Esophagus mucosa (tissue), 1 donor: ENCODE data around the gene LRP5. TPM values are rescaled to one million over a fixed set of nuclear protein-coding genes. Genes with fewer than 3 reads are reported as not detected.

Source experiments
- ATAC-seq: fragments of 200-7000 bp; cut with Tn5 transposase; one replicate; pipeline ENCODE4 v1.9.1; 2020
- total RNA-seq: library from RNA; stranded (reverse); gene quantifications from one replicate; pipeline ENCODE4 v1.2.4, GENCODE V29; 2023
- donor health status: DM: yes; HTN: yes; CAD: no.

LRP5 gene
- total RNA-seq, 1 donor from 2014 or later, result 15.9 TPM

- no peak for ATAC-seq
These were observed 35.5 kb downstream of the LRP5 start for GRCh38 chr11:68347841-68348240.

DNA sequence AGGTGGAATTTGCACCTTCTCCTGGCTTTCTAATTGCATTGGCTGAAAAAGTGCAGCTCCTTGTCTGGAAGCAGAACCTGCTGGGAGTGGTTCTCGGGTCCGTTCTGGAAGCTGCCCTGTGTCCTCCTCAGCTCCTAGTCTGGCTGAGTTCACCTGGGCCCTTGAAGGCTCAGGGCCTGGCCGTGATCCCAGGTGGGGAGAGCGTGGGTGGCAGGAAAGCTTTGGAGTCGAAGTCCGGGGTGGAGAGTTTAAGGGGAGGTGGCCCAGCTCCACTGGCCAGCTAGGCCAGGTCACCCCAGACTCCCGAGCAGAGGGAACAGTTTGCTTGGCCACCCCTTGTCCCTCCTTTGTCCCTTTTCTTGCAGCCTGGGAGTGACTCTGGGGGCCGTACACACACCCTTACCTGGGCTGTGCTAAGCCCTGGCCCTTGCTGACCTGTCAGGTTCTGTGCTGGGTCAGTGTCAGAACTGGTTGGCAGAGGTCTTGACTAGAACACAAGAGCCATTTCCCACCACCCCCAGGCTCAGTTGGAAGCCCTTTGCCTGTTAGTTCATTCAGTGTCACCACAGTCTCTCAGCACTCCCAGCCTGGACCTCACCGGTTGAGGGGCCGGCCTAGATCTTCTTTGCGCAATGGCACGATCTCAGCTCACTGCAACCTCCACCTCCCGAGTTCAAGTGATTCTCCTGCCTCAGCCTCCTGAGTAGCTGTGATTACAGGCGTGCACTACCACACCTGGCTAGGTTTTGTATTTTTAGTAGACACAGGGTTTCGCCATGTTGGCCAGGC is 37.3 kb downstream of the LRP5 start:
- ATAC-seq, result no peak

GRCh38 chr11:68350759-68351449 is 38.5 kb downstream of the LRP5 start:
- ATAC-seq, result no peak

GRCh38 chr11:68351450-68352275 is 39.3 kb downstream of the LRP5 start:
- no peak for ATAC-seq

DNA sequence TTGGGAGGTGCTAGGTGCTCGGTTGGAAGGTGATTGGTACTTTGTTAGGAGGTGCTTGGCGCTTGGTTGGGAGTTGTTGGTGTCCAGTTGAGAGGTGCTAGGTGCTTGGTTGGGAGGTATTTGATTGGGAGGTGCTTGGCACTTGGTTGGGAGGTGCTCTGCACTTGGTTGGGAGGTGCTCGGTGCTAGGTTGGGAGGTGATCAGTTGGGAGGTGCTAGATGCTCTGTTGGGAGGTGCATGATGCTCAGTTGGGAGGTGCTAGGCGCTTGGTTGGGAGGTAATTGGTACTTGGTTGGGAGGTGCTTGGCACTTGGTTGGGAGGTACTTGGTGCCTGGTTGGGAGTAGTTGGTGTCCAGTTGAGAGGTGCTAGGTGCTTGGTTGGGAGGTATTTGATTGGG is 40.2 kb downstream of the LRP5 start:
- ATAC-seq, result no peak

- no peak for ATAC-seq
These were observed 40.7 kb downstream of the LRP5 start for GRCh38 chr11:68353118-68353517.

DNA sequence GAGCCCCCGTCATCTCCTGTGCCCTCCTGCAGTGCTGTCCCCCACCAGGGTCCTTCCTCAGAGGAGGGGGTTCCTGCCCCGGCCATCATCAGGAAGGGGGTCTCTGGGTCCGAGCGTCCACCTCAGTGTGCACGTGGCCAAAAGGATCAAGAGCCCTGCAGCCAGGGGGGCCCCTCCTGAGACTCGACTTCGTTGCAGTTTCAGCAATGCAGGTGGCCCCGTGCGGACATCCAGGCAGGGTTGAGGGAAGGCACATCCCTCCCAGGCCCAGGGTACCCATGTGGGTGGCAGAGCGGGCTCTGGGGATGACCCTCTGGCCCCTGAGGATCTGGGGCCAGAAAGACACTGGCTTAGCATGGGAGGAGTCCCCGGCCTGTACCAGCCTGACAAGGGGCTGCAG is 41.3 kb downstream of the LRP5 start:
- ATAC-seq, result no peak

- ATAC-seq, result peak; percentile 91
These were observed 41.9 kb downstream of the LRP5 start for GRCh38 chr11:68354148-68354872.

DNA sequence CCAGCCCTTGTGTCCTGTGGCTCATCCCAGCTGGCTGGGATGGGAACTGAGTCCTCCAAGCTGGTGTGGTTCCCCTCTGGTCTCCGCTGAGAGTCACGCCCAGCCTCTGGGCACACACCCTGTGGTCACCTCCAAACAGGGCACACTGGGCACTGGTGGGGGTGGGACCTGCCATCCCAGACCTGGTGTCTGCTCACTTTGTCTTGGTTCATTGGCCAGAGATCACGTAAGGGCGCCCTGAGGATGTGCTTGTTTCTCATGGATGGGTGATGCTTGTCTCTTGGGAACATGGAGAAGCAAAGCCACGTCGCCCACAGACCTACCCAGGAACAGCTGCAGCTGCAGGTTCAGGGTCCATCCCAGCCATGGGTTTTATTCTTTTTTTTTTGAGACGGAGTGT is 43.1 kb downstream of the LRP5 start:
- no peak for ATAC-seq

DNA sequence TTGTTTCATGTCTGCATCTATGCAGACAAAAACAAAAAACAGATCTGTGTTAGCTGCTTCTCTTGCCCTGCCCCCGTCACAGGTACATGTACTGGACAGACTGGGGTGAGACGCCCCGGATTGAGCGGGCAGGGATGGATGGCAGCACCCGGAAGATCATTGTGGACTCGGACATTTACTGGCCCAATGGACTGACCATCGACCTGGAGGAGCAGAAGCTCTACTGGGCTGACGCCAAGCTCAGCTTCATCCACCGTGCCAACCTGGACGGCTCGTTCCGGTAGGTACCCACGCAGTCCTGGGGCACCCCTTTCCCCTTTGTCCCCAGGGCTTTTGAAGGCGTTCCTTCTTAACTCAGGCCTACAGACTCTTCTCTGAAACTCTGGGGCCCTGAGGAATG is 45.2 kb downstream of the LRP5 start:
- no peak for ATAC-seq

- no peak for ATAC-seq
These were observed 46.0 kb downstream of the LRP5 start for GRCh38 chr11:68358416-68358815.

DNA sequence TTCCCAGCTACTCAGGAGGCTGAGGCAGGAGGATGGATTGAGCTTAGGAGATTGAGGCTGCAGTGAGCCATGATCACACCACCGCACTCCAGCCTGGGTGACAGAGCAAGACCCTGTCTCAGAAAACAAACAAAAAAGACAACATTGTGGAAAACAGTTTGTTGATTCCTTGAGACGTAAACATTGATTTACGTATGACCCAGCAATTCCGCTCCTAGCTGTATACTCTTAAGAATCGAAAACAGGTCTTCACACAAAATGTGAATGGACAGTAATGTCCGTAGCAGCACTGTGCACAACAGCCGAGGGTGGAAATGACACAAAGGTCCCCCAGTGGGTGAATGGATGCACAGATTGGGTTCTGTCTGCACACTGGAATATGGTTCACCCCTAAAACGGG is 49.3 kb downstream of the LRP5 start:
- ATAC-seq, result no peak

DNA sequence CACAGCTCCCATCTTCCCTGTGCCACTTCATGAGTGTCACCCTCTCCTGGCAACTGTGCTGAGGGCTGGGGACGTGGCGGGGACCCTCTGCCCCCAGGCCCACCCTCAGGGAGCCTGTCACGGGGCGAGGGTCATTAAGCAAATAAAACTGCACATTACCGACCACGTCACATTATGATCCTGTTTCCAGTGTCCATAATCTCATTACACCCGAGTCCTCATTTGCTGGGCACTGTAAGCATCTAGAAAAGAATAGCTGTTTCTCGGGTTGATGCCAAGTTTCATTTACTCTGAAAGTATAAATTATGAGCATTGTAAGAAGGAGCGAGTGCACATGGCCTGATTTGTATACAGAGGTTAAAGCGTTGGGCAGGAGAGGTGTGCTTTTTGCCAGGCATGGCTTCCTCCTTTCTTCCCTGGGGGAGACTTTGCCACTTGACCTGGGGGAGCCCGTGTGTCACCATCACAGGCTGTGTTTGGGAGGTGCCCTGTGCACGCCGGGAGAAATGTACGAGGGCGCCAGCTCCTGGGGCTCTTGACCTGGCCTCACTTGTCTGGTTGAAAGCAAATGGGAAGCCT is 50.5 kb downstream of the LRP5 start:
- ATAC-seq, result no peak

DNA sequence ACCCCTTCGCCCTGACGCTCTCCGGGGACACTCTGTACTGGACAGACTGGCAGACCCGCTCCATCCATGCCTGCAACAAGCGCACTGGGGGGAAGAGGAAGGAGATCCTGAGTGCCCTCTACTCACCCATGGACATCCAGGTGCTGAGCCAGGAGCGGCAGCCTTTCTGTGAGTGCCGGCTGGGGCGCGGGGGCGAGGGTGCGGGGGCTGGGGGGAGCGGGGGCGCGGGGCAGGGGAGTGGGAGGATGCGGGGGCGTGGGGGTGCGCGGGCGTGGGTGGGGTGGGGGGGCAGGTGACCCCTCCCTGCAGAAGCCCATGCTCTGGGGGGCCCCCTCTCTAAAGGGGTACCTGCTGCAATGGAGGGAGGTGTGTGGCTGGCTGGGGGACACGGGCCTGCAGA is 51.4 kb downstream of the LRP5 start:
- ATAC-seq, result no peak

GRCh38 chr11:68364581-68364980 is 52.2 kb downstream of the LRP5 start:
- ATAC-seq, result no peak

GRCh38 chr11:68365943-68366435 is 53.6 kb downstream of the LRP5 start:
- no peak for ATAC-seq

DNA sequence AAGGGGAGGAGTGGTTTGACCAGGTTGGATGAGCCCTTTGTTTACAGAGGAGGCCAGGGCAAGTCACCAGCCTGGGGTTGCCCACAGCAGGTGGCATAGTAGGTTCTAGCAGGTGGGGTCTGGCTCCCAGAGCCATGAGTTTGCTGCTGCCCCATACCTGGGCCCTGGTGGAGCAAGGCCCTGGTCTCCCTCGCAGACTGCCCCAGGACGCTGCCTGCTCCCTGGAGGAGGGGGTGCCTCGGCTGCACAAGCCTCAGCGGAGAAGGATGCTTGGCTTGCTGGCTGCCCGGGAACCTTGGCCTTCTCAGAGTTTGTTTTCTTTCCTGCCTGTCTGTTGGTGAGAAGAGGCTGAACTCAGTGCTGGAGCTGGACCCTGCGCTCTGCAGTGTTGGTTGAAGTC is 54.9 kb downstream of the LRP5 start:
- no peak for ATAC-seq

DNA sequence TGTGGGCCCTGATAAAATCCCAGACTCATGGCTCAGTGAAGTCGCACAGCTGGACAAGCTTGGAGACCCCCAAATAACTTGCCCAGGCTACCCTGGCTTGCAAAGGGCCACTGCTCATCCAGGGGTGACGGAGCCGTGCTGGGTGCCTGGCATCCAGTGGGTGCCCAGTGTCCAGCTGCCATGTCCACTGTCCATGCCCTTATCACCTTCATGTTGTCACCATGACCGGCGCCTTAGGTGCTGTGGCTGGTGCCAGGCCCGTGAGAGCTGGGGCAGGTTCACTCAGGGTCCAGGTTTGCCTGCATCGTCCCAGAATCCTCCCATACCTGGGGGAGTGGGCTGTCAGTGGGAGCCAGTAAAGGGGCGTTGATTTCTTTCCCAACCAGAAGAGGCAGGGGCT is 57.4 kb downstream of the LRP5 start:
- ATAC-seq, result no peak

DNA sequence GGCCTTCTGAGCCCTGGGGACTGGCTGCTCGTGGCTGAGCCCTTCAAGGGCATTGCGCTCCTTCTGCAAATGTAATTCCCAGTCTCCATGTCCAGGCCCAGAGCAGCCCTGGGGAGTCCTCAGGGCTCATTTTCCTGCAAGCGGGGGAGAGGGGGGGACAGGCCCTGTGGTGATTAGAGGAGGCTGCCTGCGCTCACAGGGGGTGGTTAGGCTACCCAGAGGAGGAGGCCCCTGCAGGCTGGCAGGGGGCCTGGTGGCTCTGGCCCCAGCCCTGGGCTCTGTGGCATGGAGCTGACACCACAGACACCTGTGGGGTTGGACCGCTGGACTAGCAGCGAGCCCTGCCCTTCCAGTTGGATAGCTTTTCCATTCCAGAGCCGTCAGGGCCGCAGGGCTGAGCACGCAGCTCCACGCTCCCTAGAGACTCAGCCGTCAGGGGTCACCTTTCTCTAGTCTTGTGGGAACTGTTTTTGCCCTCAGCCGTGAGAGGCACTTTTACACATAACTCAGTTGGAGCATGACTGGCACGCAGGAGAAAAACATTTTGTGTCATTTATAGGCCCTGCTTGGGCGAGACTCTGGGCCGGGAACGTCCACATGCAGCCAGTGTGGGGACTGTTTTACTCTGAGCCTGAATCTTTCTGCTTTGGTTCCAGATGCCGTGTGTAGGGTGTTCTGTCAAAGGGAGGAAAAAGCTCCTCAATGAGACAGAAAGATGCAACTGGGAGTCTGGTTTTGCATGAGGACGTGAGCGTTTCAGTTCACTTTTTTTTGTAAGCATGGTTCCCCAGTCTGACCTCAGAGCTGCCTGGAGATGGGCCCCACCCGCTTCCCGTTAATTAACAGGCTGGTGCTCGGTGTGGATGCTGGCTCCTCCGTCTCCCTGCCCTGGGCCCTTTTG is 58.1 kb downstream of the LRP5 start:
- peak; percentile 6 for ATAC-seq

DNA sequence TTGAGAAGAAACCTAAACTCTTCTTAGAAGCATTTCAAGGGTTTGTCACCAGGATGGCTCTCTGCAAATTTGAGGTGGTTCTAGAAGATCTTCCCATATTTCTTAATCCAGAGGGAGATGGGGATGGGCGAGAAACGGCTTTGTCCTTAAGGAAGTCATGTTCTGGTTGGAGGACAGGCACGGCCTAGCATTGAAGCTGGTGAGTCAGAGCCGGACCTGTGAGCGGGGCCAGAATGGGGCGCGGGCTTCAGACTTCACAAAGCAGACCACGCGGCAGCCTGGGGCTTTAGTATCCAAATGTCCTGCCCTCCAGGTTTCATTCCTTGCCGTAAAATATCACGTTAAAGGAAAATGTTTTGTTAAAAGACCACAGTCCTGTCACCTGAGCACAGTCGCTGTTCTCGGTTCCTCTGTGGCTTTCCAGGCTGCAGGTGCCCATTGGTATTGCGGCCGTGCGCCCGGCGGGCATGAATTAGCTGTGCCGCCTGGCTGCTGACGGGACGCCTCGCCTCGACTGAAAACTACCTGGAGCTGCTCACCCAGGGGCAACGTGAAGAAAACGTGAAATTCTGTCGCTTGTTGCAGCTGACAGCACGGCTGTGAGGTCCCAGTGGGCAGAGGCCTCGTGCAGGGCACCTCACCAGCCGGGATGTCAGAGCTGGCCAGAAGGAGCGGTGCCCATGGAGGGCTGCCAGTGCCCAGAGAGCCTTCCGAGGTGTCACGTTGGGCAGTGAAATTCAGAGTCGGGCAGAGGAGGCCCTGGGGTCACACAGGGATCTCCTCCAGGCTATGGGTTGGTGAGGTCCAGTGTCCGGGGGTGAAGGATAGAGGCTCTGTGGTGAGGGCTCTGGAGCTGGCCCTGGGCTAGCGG is 59.0 kb downstream of the LRP5 start:
- no peak for ATAC-seq
